KMS-11 (cell line): ENCODE measurements around the gene FHIT.

Experiments used
- H2AFZ ChIP-seq: fragments of 200-600 bp; sonication (generic); 2 replicates; pipeline ENCODE4 v1.6.1; 2016; ENCODE audit warnings: antibody characterized with exemption, mixed run types, low read depth
- H3K27ac ChIP-seq: fragments of 200-600 bp; sonication (generic); 2 replicates; pipeline ENCODE4 v1.6.1; 2016; ENCODE audit warnings: mild to moderate bottlenecking, mixed run types
- H3K27me3 ChIP-seq: fragments of 200-600 bp; sonication (generic); 2 replicates; pipeline ENCODE4 v1.6.1; 2017; ENCODE audit warnings: mild to moderate bottlenecking, low read depth, mixed run types, moderate library complexity; ENCODE audit not compliant: insufficient read depth
- H3K36me3 ChIP-seq: fragments of 200-600 bp; sonication (generic); 2 replicates; pipeline ENCODE4 v1.6.1; 2017; ENCODE audit warnings: mild to moderate bottlenecking, mixed run types; ENCODE audit not compliant: insufficient read depth
- H3K4me1 ChIP-seq: fragments of 200-600 bp; sonication (generic); 2 replicates; pipeline ENCODE4 v1.6.1; 2016; ENCODE audit warnings: mild to moderate bottlenecking, low read depth, mixed run types; ENCODE audit not compliant: poor library complexity, severe bottlenecking
- H3K4me2 ChIP-seq: fragments of 200-600 bp; sonication (generic); 2 replicates; pipeline ENCODE4 v1.7.0; 2016; ENCODE audit warnings: mild to moderate bottlenecking, mixed run types
- H3K4me3 ChIP-seq: fragments of 200-600 bp; sonication (generic); IDR thresholded peaks from 2 replicates; pipeline ENCODE4 v1.6.1; 2017; ENCODE audit warnings: low read depth, low read length, mixed read lengths; ENCODE audit not compliant: insufficient read depth
- H3K79me2 ChIP-seq: fragments of 200-600 bp; sonication (generic); 2 replicates; pipeline ENCODE4 v1.6.1; 2016; ENCODE audit warnings: low read depth, mixed run types; ENCODE audit not compliant: insufficient read depth
- H3K9ac ChIP-seq: fragments of 200-600 bp; sonication (generic); 2 replicates; pipeline ENCODE4 v1.6.1; 2016; ENCODE audit warnings: mild to moderate bottlenecking, mixed run types
- H4K20me1 ChIP-seq: fragments of 200-600 bp; sonication (generic); 2 replicates; pipeline ENCODE4 v1.6.1; 2016; ENCODE audit warnings: mild to moderate bottlenecking, mixed run types; ENCODE audit not compliant: insufficient read depth
- TF ChIP-seq, protein P1 (sequence below): fragments of 200-600 bp; sonication (generic); conservative IDR thresholded peaks from 2 replicates; pipeline ENCODE4 v1.6.1; 2017; ENCODE audit warnings: low read depth, mild to moderate bottlenecking, antibody characterized with exemption, low read length, moderate library complexity, mixed read lengths

FHIT gene

GRCh38 chr3:60133269-60134162 lies 1117.7 kb downstream of the FHIT start:
- no peaks in the 10 kb centered on the region for H3K27me3 ChIP-seq
- no peak overlapping the region for H3K4me2 ChIP-seq
- H3K79me2 ChIP-seq, result no peaks in the 10 kb centered on the region
- H3K4me3 ChIP-seq, result no peak overlapping the region
- H3K27ac ChIP-seq, result no peak overlapping the region
- H3K4me1 ChIP-seq, result no peaks in the 10 kb centered on the region
- no peaks in the 10 kb centered on the region for H3K36me3 ChIP-seq
- no peaks in the 10 kb centered on the region for H4K20me1 ChIP-seq
- TF ChIP-seq, protein P1, sequence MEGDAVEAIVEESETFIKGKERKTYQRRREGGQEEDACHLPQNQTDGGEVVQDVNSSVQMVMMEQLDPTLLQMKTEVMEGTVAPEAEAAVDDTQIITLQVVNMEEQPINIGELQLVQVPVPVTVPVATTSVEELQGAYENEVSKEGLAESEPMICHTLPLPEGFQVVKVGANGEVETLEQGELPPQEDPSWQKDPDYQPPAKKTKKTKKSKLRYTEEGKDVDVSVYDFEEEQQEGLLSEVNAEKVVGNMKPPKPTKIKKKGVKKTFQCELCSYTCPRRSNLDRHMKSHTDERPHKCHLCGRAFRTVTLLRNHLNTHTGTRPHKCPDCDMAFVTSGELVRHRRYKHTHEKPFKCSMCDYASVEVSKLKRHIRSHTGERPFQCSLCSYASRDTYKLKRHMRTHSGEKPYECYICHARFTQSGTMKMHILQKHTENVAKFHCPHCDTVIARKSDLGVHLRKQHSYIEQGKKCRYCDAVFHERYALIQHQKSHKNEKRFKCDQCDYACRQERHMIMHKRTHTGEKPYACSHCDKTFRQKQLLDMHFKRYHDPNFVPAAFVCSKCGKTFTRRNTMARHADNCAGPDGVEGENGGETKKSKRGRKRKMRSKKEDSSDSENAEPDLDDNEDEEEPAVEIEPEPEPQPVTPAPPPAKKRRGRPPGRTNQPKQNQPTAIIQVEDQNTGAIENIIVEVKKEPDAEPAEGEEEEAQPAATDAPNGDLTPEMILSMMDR, result no peak
- H3K9ac ChIP-seq, result no peak overlapping the region
- H2AFZ ChIP-seq, result no peak overlapping the region

GRCh38 chr3:60131618-60132017 lies 1119.6 kb downstream of the FHIT start:
- Histone ChIP-seq H4K20me1 (no peaks in the 10 kb centered on the region), H3K4me2 (no peak overlapping the region), H3K36me3 (no peaks in the 10 kb centered on the region), H3K27ac (no peak overlapping the region), H3K27me3 (no peaks in the 10 kb centered on the region), H3K9ac (no peak overlapping the region), H3K4me3 (no peak overlapping the region), H2AFZ (no peak overlapping the region), H3K79me2 (no peaks in the 10 kb centered on the region), H3K4me1 (no peaks in the 10 kb centered on the region)
- TF ChIP-seq, protein P1, result no peak

- Histone ChIP-seq H3K4me2 (no peak overlapping the region), H3K27ac (no peak overlapping the region), H3K9ac (no peak overlapping the region), H3K4me1 (no peaks in the 10 kb centered on the region), H3K79me2 (no peaks in the 10 kb centered on the region), H4K20me1 (no peaks in the 10 kb centered on the region), H3K27me3 (no peaks in the 10 kb centered on the region), H2AFZ (no peak overlapping the region), H3K4me3 (no peak overlapping the region), H3K36me3 (no peaks in the 10 kb centered on the region)
- TF ChIP-seq, protein P1, result no peak
Measured at GRCh38 chr3:60126511-60127304, 1124.5 kb downstream of the FHIT start.

GRCh38 chr3:60125686-60126085 lies 1125.6 kb downstream of the FHIT start:
- no peak overlapping the region for H3K4me2 ChIP-seq
- H3K36me3 ChIP-seq, result no peaks in the 10 kb centered on the region
- no peaks in the 10 kb centered on the region for H3K4me1 ChIP-seq
- no peaks in the 10 kb centered on the region for H4K20me1 ChIP-seq
- no peak overlapping the region for H3K27ac ChIP-seq
- TF ChIP-seq, protein P1, result no peak
- no peak overlapping the region for H2AFZ ChIP-seq
- no peaks in the 10 kb centered on the region for H3K79me2 ChIP-seq
- no peak overlapping the region for H3K9ac ChIP-seq
- H3K27me3 ChIP-seq, result no peaks in the 10 kb centered on the region
- H3K4me3 ChIP-seq, result no peak overlapping the region
